PFSK-1 (cell line): ENCODE measurements around the gene FANCL.

ENCODE experiments used
- POLR2AphosphoS5 ChIP-seq: IDR thresholded peaks from 2 replicates; pipeline ENCODE4 v1.6.1; 2012; ENCODE audit warnings: low read depth, mild to moderate bottlenecking, control low read depth, low read length, moderate library complexity
- SIN3A ChIP-seq: IDR thresholded peaks from 2 replicates; pipeline ENCODE4 v1.6.1; 2012; ENCODE audit warnings: mild to moderate bottlenecking, low read length, moderate library complexity, borderline replicate concordance; ENCODE audit not compliant: insufficient read depth
- TAF1 ChIP-seq: IDR thresholded peaks from 2 replicates; pipeline ENCODE4 v1.6.1; 2012; ENCODE audit warnings: low read length, control low read depth, borderline replicate concordance; ENCODE audit not compliant: insufficient read depth
- TF ChIP-seq, protein P1 (sequence below), 2 experiments: IDR thresholded peaks; 2 replicates each; pipeline versions ENCODE4 v1.6.1 to v1.8.0; 2011 to 2012; ENCODE audit warnings: low read depth in 2 of 2, low read length in 2 of 2, control low read depth in 1 of 2, inconsistent platforms in 1 of 2, mild to moderate bottlenecking in 1 of 2, moderate library complexity in 1 of 2; ENCODE audit not compliant: insufficient read depth in 1 of 2

- TF ChIP-seq, protein P1, sequence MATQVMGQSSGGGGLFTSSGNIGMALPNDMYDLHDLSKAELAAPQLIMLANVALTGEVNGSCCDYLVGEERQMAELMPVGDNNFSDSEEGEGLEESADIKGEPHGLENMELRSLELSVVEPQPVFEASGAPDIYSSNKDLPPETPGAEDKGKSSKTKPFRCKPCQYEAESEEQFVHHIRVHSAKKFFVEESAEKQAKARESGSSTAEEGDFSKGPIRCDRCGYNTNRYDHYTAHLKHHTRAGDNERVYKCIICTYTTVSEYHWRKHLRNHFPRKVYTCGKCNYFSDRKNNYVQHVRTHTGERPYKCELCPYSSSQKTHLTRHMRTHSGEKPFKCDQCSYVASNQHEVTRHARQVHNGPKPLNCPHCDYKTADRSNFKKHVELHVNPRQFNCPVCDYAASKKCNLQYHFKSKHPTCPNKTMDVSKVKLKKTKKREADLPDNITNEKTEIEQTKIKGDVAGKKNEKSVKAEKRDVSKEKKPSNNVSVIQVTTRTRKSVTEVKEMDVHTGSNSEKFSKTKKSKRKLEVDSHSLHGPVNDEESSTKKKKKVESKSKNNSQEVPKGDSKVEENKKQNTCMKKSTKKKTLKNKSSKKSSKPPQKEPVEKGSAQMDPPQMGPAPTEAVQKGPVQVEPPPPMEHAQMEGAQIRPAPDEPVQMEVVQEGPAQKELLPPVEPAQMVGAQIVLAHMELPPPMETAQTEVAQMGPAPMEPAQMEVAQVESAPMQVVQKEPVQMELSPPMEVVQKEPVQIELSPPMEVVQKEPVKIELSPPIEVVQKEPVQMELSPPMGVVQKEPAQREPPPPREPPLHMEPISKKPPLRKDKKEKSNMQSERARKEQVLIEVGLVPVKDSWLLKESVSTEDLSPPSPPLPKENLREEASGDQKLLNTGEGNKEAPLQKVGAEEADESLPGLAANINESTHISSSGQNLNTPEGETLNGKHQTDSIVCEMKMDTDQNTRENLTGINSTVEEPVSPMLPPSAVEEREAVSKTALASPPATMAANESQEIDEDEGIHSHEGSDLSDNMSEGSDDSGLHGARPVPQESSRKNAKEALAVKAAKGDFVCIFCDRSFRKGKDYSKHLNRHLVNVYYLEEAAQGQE (IDR thresholded peaks at IDR 0.05; ENCODE audit: insufficient read depth in 1 of 2, low read depth in 2 of 2, low read length in 2 of 2) = no peak
- no peak for TF ChIP-seq POLR2AphosphoS5
- no peak for TF ChIP-seq TAF1
- TF ChIP-seq SIN3A = no peak
Observed at GRCh38 chr2:58241546-58241864, 380 bp upstream of the FANCL start.
